NCI-H2029 (cell line): ENCODE results near the gene ALDH4A1.

ENCODE experiments used
- DNase-seq: peaks from one replicate; lab custom pipeline; 2025; lab: John Stamatoyannopoulos, UW

The ALDH4A1 gene

GRCh38 chr1:18922848-18923755 lies 20.7 kb upstream of the ALDH4A1 start:
- DNase-seq = no peak

GRCh38 chr1:18922319-18922726 lies 20.0 kb upstream of the ALDH4A1 start:
- DNase-seq = peak; percentile 17

DNA sequence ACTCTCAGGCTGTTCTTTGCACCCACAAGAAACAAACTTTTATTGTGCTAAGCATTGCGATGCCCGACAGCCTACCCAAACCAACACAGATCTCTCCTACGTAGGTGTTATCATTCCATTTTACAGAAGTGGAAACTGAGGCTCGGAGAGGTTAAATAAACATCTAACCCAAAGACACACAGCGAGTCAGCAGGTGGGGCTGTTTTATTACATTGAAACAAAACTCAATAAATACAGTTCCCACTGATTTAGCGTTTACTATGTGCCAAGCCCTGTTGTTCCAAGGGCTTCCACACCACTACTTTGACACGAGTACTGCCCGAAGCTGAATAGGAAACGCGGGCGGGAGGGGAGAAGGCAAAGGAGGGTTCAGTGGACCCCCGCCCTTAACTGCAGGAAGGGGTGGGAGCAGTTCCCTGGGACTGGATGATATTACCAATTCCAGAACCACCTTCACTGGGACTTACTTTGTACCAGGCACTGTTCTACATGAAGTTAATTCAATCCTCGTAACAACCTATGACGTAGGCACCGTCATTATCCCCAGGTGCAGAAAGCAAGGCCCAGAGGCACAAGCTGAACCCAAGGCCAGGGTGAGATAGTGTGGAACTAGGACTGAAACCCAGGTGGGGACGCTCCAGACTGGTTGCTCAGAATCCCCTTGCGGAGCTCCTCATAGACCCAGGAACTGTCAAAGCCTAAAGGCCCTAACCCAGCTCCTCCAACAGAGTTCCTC lies 19.3 kb upstream of the ALDH4A1 start:
- DNase-seq = no peak

GRCh38 chr1:18920931-18921330 lies 18.6 kb upstream of the ALDH4A1 start:
- DNase-seq = no peak

DNA sequence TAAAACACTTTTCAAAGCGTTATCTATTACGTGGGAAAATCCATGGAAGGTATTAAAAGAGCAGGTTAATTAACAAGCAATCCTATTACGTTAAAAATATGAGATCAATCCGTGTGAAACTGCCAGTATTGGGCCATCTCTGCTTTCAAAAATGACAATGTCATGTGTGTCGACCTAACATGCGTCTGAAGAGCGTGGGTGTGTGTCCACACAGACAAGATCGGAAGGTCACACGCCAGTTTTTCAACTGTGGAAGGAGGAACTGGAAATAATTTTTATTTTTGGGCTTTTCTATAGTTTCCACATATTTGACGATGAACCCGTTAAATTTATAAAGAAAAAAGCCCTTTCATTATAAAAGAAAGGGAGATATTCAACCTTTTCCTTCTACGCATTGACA lies 17.6 kb upstream of the ALDH4A1 start:
- no peak for DNase-seq

DNA sequence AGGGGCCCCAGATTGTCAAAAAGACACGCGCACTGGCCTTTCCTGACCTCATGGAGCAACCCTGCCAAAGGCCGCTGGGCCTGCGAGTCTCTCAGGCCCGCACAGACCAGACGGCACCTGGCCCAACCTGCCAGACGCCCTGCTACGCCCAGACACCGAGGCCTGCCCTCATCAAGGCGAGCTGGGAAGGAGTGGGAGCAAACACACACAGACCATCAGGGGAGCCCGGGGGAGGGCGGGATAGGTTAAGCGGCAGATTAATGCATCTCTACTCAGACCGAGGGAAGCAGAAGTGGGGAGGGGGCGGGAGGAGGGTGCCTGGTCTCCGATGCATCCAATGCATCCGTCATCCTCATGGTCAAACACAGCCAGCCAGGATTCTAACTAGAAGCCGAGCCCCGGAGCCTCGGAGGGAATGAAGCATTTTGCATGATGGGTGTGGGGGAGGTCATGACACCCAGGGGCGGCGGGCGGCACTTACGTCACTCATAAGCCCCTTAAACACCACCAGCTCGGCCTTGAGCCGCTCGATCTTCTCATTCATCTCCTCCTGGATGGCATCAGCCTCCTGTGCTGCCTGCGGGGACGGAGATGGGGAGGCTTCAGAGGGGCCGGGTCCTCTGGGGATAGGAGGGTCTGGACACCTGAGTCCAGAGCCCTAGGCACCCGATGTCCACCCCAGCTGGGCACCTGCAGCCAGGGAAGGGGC lies 17.0 kb upstream of the ALDH4A1 start:
- DNase-seq = no peak

GRCh38 chr1:18918417-18918816 lies 16.1 kb upstream of the ALDH4A1 start:
- no peak for DNase-seq

GRCh38 chr1:18917071-18917799 lies 14.9 kb upstream of the ALDH4A1 start:
- no peak for DNase-seq

GRCh38 chr1:18915341-18915740 lies 13.0 kb upstream of the ALDH4A1 start:
- no peak for DNase-seq

GRCh38 chr1:18913065-18913835 lies 10.9 kb upstream of the ALDH4A1 start:
- DNase-seq = no peak

GRCh38 chr1:18912550-18912949 lies 10.2 kb upstream of the ALDH4A1 start:
- no peak for DNase-seq

- no peak for DNase-seq
These were observed 6.8 kb upstream of the ALDH4A1 start for GRCh38 chr1:18908911-18909771.

DNA sequence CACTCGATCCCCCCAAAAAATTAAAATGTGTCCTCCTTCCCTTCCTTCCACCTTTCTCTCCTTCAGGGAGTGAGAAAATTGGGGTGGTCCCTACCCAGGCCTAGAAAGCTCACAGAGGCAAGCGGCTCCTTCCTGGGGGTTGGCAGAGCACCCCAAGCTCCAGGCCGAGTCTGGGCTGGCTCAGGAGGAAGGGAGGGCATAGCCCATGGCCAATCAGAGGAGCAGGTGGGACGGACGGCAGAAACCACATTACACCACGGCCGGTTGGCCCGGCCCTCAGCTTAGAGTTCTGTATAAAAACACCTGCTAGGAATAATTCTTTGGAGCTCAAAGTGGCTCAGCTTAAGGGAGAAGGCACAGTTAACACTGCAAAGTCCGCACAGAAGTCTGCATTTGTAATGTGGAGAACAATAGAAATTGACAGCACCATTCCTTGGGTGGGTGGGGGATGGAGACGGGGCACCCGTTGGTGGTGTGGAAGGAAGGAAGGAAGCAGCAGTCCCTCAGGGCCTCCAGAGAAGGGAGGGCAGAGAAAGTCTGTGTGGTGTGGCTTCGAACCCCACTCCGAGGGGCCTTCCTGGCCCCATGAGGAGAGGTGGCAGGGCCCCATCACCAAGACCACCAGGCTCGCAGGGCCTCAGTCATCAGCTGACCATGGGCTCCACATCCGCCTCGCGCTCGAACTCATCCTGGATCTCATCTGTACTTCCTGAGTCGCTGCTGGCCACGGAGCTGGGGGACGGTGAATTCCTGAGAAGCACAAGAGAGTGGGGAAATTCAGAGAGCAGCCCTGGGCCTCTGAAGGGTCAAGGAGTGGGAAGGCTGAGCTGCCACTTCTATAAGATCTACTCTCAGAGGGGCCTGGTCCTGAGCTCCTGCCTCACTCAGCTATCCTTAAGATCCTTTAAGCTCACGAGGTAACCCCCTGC lies 5.8 kb upstream of the ALDH4A1 start:
- DNase-seq = no peak

GRCh38 chr1:18907021-18907916 lies 4.9 kb upstream of the ALDH4A1 start:
- peak; percentile 28 for DNase-seq

GRCh38 chr1:18903291-18903756 lies 969 bp upstream of the ALDH4A1 start:
- DNase-seq = no peak

DNA sequence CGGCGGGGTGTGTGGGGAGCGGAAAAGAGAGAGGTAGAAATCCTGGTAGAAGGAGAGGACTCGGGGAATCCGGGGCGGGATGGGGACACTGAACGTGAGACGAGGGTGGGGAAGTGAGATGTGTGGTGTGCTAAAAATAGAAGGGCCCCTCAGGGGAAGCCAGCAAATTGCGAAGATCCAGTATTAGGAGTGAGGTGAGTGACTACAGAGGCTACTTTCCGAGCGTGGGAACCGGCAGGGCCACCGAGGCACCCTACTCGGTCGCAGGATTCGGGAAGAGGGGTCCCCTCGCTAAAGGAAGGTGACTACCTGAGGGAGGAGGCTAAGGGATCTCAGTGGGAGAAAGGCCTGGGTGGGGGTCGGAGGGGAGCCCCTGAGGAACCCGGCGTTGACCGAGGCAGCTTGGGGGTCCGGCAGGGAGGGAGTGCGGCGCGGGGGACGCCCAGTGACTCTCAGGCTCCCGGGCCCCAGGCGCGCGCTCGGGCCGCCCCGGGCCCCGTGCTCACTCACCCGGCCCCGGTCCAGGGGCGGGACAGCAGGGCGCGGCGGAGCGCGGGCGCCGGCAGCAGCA lies 318 bp downstream of the ALDH4A1 start:
- DNase-seq = no peak

- DNase-seq = no peak
These were observed 1.0 kb downstream of the ALDH4A1 start for GRCh38 chr1:18901147-18901951.
